Esophagus muscularis mucosa (tissue), 4 donors: Measurements from ENCODE around the gene CALML3. TPM values are rescaled to one million over a fixed set of nuclear protein-coding genes. Genes with fewer than 3 reads are reported as not detected.

ENCODE experiments used
- DNase-seq: peaks from one replicate; pipeline ENCODE4 v3.0.0-alpha.2; 2017; ENCODE audit errors: extremely low spot score
- H3K27ac ChIP-seq, 4 donors: fragments of 200-600 bp; sonication (generic); replicated peaks in 1 of 4; 1 replicate in 3 of 4; 2 replicates in 1 of 4; pipeline ENCODE4 v1.5.1; 2016 to 2019; ENCODE audit warnings: mild to moderate bottlenecking in 1 of 4
- H3K27me3 ChIP-seq, 4 donors: fragments of 200-600 bp; sonication (generic); one replicate each; pipeline versions ENCODE4 v1.5.1 to v1.6.0; 2016 to 2019
- H3K36me3 ChIP-seq, 4 donors: fragments of 200-600 bp; sonication (generic); one replicate each; pipeline ENCODE4 v1.5.1; 2016 to 2019
- H3K4me1 ChIP-seq, 4 donors: fragments of 200-600 bp; sonication (generic); one replicate each; pipeline ENCODE4 v1.5.1; 2016 to 2019
- H3K4me3 ChIP-seq, 4 donors: fragments of 200-600 bp; sonication (generic); 1 replicate in 2 of 4; 2 replicates in 2 of 4; pipeline ENCODE4 v1.5.1; 2016 to 2019; ENCODE audit warnings: mild to moderate bottlenecking in 4 of 4, moderate library complexity in 1 of 4
- H3K9me3 ChIP-seq, 4 donors: fragments of 200-600 bp; sonication (generic); 1 replicate in 3 of 4; 2 replicates in 1 of 4; pipeline ENCODE4 v1.5.1; 2016 to 2019
- CTCF ChIP-seq, 3 experiments: fragments of 200-600 bp in 2 of 3; fragments of 450-650 bp in 1 of 3; sonication (generic) in 2 of 3; IDR thresholded peaks; one replicate each; pipeline ENCODE4 v1.5.1; 2017 to 2019; ENCODE audit warnings: antibody characterized with exemption in 3 of 3, mild to moderate bottlenecking in 2 of 3, moderate library complexity in 1 of 3
- EP300 ChIP-seq: sonication (generic); formaldehyde crosslinking; IDR thresholded peaks from one replicate; pipeline ENCODE4 v1.6.1; 2017; ENCODE audit warnings: antibody characterized with exemption
- POLR2A ChIP-seq: fragments of 450-650 bp; IDR thresholded peaks from one replicate; pipeline ENCODE4 v1.6.1; 2017; ENCODE audit warnings: antibody characterized with exemption, moderate library complexity, mild to moderate bottlenecking, low read depth
- POLR2AphosphoS5 ChIP-seq, 2 donors: sonication (generic); formaldehyde crosslinking; IDR thresholded peaks; one replicate each; pipeline ENCODE4 v1.6.1; 2017; ENCODE audit warnings: antibody characterized with exemption in 2 of 2
- WGBS: methylation state at CpG from one replicate; pipeline ENCODE4 v1.1.5; 2018; 5-methylcytosine and 5-hydroxymethylcytosine counted together
- intact Hi-C: fragments of 100-400 bp; cut with DNase I; formaldehyde crosslinking; loops from one replicate; pipeline ENCODE4 v1.15.1; 2023
- total RNA-seq, 4 donors: library from RNA; depleted of rRNA; stranded (reverse); fragments of >200 nt; gene quantifications; one replicate each; pipeline versions ENCODE4 v1.1.0 to v1.2.1, GENCODE V29; 2016

Gene CALML3
- total RNA-seq, 4 donors from 2014 or later: not detected

- 92% methylated on average over 17 of the region's 17 CpGs for WGBS
- intact Hi-C loops: no loop called here
- Histone ChIP-seq H3K36me3 (no peaks in the 10 kb centered on the region), H3K27me3 (no peaks in the 10 kb centered on the region), H3K9me3 (no peaks in the 10 kb centered on the region), H3K27ac (no peak overlapping the region), H3K4me1 (peaks cover 0 to 28% (median 27%) of the 10 kb centered on the region in 4 donors), H3K4me3 (no peak overlapping the region)
- no peak for TF ChIP-seq CTCF (IDR thresholded peaks at IDR 0.05)
- TF ChIP-seq POLR2A: no peak
- no peak for TF ChIP-seq POLR2AphosphoS5 (IDR thresholded peaks at IDR 0.05)
- no peak for DNase-seq
These were observed 12.9 kb upstream of the CALML3 start for GRCh38 chr10:5511885-5512280.

- Histone ChIP-seq H3K4me1 (peaks cover 0 to 28% (median 27%) of the 10 kb centered on the region in 4 donors), H3K4me3 (no peak overlapping the region), H3K36me3 (no peaks in the 10 kb centered on the region), H3K27me3 (no peaks in the 10 kb centered on the region), H3K27ac (no peak overlapping the region), H3K9me3 (no peaks in the 10 kb centered on the region)
- 96% methylated on average over 19 of the region's 25 CpGs for WGBS
- TF ChIP-seq CTCF (IDR thresholded peaks at IDR 0.05) (no peak), POLR2AphosphoS5 (IDR thresholded peaks at IDR 0.05) (no peak), EP300 (no peak), POLR2A (no peak)
- intact Hi-C loops: no loop called here
- no peak for DNase-seq
These were observed 12.4 kb upstream of the CALML3 start for GRCh38 chr10:5512331-5512730.

- no peak for TF ChIP-seq EP300
- TF ChIP-seq CTCF (IDR thresholded peaks at IDR 0.05): no peak
- no peak for TF ChIP-seq POLR2A
- no peak for TF ChIP-seq POLR2AphosphoS5 (IDR thresholded peaks at IDR 0.05)
- no peak for DNase-seq
- intact Hi-C loops: no loop called here
- WGBS: 85% methylated on average over 15 of the region's 15 CpGs
- H3K4me1 ChIP-seq: peaks cover 0 to 28% (median 26%) of the 10 kb centered on the region in 4 donors
- no peaks in the 10 kb centered on the region for H3K9me3 ChIP-seq
- H3K36me3 ChIP-seq: no peaks in the 10 kb centered on the region
- H3K4me3 ChIP-seq: no peak overlapping the region
- H3K27ac ChIP-seq: no peak overlapping the region
- H3K27me3 ChIP-seq: no peaks in the 10 kb centered on the region
These were observed 11.7 kb upstream of the CALML3 start for GRCh38 chr10:5512881-5513612.

GRCh38 chr10:5514226-5514850, 10.4 kb upstream of the CALML3 start:
- Histone ChIP-seq H3K4me3 (no peak overlapping the region), H3K4me1 (peaks cover 0 to 28% (median 23%) of the 10 kb centered on the region in 4 donors), H3K27me3 (no peaks in the 10 kb centered on the region), H3K36me3 (no peaks in the 10 kb centered on the region), H3K27ac (no peak overlapping the region), H3K9me3 (no peaks in the 10 kb centered on the region)
- no peak for DNase-seq
- 87% methylated on average over 16 of the region's 16 CpGs for WGBS
- no peak for TF ChIP-seq CTCF (IDR thresholded peaks at IDR 0.05)
- no peak for TF ChIP-seq POLR2A
- TF ChIP-seq EP300: no peak
- no peak for TF ChIP-seq POLR2AphosphoS5 (IDR thresholded peaks at IDR 0.05)
- intact Hi-C loops: no loop called here
